A549 treated with Hydrocortisone at 1 μM for 4 hours (cell line): ENCODE data around the gene SH3BGRL. TPM values are rescaled to one million over a fixed set of nuclear protein-coding genes. Genes with fewer than 3 reads are reported as not detected.

Experiments
- total RNA-seq: library from RNA; stranded (reverse); fragments of 200-300 nt; extraction: Qiagen RNA extraction; gene quantifications from 5 replicates; pipeline ENCODE4 v1.2.3, GENCODE V29; 2022

SH3BGRL gene
- total RNA-seq, result 39.9 to 50.0 TPM (median 46.3 TPM) in 5 replicates

GRCh38 chrX:81201671-81202455, at the start of gene SH3BGRL, which contains the start of gene HMGN5:
Gene SH3BGRL (plus strand): TSS chrX:81202102. CDS start chrX:81202201, 99 bp downstream.
Gene HMGN5 (minus strand): TSS chrX:81201913. CDS start chrX:81121549, 80,364 bp downstream.

Other genes starting within 250 kb of the SH3BGRL start
- 2.1 to 2.7 TPM (median 2.3 TPM) in 5 replicates for gene HMGN5, start 189 bp upstream of the SH3BGRL start, total RNA-seq